Tibial artery (tissue), 4 donors: ENCODE data around the gene DEDD2.

Experiments used
- DNase-seq, 2 donors: peaks; one replicate each; pipeline ENCODE4 v3.0.0-alpha.2; 2019
- H3K27ac ChIP-seq, 2 donors: fragments of 200-600 bp; sonication (generic) in 1 of 2; 1 replicate in 1 of 2; 2 replicates in 1 of 2; pipeline ENCODE4 v1.5.1; 2018 to 2019; ENCODE audit warnings: mild to moderate bottlenecking in 1 of 2
- H3K27me3 ChIP-seq, 2 donors: fragments of 200-600 bp; sonication (generic) in 1 of 2; one replicate each; pipeline versions ENCODE4 v1.5.1 to v1.6.0; 2016 to 2019
- H3K36me3 ChIP-seq, 3 donors: fragments of 200-600 bp; sonication (generic) in 2 of 3; one replicate each; pipeline ENCODE4 v1.5.1; 2016 to 2019; ENCODE audit warnings: mild to moderate bottlenecking in 2 of 3
- H3K4me1 ChIP-seq, 4 donors: fragments of 200-600 bp; sonication (generic) in 2 of 4; 1 replicate in 3 of 4; 2 replicates in 1 of 4; pipeline ENCODE4 v1.5.1; 2016 to 2019
- H3K4me3 ChIP-seq, 2 donors: fragments of 200-600 bp; sonication (generic) in 1 of 2; 1 replicate in 1 of 2; 2 replicates in 1 of 2; pipeline ENCODE4 v1.5.1; 2018 to 2019; ENCODE audit warnings: mild to moderate bottlenecking in 2 of 2
- H3K9me3 ChIP-seq, 3 donors: fragments of 200-600 bp; sonication (generic) in 1 of 3; one replicate each; pipeline ENCODE4 v1.5.1; 2016 to 2019
- intact Hi-C: fragments of 100-400 bp; cut with DNase I; formaldehyde crosslinking; loops from one replicate; pipeline ENCODE4 v1.15.0; 2023; ENCODE audit warnings: low total_unique reads
- TF ChIP-seq, protein P1 (sequence below), 2 experiments: fragments of 200-600 bp in 1 of 2; fragments of 450-650 bp in 1 of 2; IDR thresholded peaks; one replicate each; pipeline ENCODE4 v1.5.1; 2017 to 2019; ENCODE audit warnings: antibody characterized with exemption in 2 of 2, mild to moderate bottlenecking in 1 of 2, moderate library complexity in 1 of 2

Gene DEDD2

DNA sequence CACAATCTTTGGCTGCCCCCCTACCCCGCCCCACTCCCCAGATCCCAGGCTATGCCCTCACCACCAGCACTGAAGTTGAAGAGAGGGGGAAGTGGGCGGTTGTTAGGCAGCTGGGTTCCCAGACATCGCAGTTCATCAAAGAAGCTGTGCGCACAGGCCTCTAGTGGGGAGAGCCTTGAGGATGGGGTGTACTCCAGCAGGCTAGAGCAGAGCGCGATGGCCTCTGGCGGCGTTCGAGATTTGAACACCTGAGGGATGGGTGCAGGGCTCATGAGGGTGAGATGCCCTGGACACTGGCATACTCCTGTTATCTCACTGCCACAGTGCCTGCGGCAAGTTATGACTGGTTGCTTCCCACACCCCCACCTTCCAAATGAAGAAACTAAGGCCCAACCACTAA lies 15.0 kb upstream of the DEDD2 start:
- no peak overlapping the region for H3K4me3 ChIP-seq
- H3K27me3 ChIP-seq = no peaks in the 10 kb centered on the region
- TF ChIP-seq, protein P1, sequence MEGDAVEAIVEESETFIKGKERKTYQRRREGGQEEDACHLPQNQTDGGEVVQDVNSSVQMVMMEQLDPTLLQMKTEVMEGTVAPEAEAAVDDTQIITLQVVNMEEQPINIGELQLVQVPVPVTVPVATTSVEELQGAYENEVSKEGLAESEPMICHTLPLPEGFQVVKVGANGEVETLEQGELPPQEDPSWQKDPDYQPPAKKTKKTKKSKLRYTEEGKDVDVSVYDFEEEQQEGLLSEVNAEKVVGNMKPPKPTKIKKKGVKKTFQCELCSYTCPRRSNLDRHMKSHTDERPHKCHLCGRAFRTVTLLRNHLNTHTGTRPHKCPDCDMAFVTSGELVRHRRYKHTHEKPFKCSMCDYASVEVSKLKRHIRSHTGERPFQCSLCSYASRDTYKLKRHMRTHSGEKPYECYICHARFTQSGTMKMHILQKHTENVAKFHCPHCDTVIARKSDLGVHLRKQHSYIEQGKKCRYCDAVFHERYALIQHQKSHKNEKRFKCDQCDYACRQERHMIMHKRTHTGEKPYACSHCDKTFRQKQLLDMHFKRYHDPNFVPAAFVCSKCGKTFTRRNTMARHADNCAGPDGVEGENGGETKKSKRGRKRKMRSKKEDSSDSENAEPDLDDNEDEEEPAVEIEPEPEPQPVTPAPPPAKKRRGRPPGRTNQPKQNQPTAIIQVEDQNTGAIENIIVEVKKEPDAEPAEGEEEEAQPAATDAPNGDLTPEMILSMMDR (IDR thresholded peaks at IDR 0.05) = no peak
- no peaks in the 10 kb centered on the region for H3K9me3 ChIP-seq
- intact Hi-C loops = no loop called here
- no peak for DNase-seq
- peaks cover 59 to 98% (median 92%) of the 10 kb centered on the region in 3 donors for H3K36me3 ChIP-seq
- no peak overlapping the region for H3K27ac ChIP-seq
- no peaks in the 10 kb centered on the region for H3K4me1 ChIP-seq

DNA sequence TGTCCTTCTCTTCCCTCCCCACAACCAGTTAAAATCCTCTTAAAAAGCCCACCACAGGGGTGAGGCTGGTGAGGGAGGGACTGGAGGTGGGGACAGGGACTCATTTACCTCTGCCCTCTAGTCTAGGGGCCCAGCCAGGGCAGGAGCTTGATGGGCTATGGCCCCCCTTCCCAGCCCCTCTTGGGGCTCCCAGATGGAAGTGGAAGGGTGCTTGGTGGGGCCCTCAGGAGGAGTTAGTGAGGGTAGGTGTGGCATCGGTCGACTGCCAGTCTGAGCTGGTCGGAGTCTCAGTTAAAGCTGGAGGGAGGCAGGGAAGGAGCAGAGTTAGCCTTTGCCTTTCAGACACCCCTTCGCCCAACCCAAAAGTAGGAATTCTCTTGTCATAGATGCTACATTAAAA lies 13.1 kb upstream of the DEDD2 start:
- H3K4me3 ChIP-seq = no peak overlapping the region
- TF ChIP-seq, protein P1 (IDR thresholded peaks at IDR 0.05) = no peak
- DNase-seq = no peak
- peaks cover 70 to 100% (median 97%) of the 10 kb centered on the region in 3 donors for H3K36me3 ChIP-seq
- intact Hi-C loops = no loop called here
- no peaks in the 10 kb centered on the region for H3K9me3 ChIP-seq
- H3K27me3 ChIP-seq = no peaks in the 10 kb centered on the region
- H3K4me1 ChIP-seq = peaks cover 0 to 3% (median 0%) of the 10 kb centered on the region in 4 donors
- H3K27ac ChIP-seq = no peak overlapping the region

DNA sequence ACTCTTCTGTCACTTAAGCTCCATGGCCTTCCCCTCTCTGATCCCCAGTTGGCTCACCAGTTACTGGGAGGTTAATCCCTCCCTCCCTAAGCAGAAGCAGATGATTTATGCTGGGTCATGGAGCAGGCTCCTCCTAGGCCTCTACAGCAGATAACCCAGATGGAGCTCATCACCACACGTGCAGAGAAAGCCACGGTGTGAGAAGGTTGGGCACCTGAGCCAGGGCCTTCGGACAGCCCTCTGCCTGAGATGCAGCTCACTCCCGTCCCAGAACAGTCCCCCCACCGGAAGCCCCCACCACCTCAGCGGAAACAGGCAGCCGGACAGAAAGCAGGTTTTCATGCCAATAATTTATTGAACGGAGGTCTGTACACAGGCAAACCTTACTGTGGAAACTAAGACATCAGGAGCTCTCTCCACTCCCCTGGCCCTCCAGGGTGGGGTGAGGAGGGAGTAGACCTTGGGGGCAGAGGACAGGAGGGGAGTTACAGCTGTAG lies 12.4 kb upstream of the DEDD2 start:
- Histone ChIP-seq H3K4me1 (peaks cover 0 to 3% (median 0%) of the 10 kb centered on the region in 4 donors), H3K27me3 (no peaks in the 10 kb centered on the region), H3K27ac (no peak overlapping the region), H3K4me3 (no peak overlapping the region), H3K36me3 (peaks cover 72 to 100% (median 97%) of the 10 kb centered on the region in 3 donors), H3K9me3 (no peaks in the 10 kb centered on the region)
- intact Hi-C loops = no loop called here
- TF ChIP-seq, protein P1 (IDR thresholded peaks at IDR 0.05) = no peak
- DNase-seq = no peak

DNA sequence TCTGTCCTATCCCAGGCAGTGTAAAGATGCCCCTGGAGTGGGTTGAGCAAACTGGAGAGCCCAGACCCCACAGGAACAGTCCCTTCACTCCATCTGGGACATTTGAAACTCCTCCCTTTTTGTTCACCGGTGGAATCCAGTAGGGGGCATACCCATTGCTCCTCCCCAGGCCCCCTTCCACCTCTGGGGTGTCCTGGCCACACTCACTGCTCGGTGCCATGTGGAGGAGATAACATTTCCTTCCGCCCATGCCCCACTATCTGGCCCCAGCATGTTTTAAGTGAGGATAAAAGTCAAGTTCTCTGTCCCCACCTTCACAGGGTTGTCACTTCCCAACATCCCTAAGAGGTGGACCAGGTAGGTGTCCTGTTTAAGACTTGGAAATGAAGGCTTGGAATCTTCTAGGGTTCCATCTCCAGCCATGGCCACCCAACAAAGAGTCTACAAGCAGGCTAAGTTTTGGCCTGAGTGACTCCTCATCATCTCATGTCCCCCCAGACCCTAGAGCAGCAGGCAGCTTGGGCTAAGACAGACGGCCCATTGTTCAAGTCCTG lies 11.9 kb upstream of the DEDD2 start:
- Histone ChIP-seq H3K9me3 (no peaks in the 10 kb centered on the region), H3K27ac (no peak overlapping the region), H3K4me1 (peaks cover 0 to 3% (median 0%) of the 10 kb centered on the region in 4 donors), H3K36me3 (peaks cover 72 to 100% (median 97%) of the 10 kb centered on the region in 3 donors), H3K4me3 (no peak overlapping the region), H3K27me3 (no peaks in the 10 kb centered on the region)
- no peak for DNase-seq
- TF ChIP-seq, protein P1 (IDR thresholded peaks at IDR 0.05) = no peak
- intact Hi-C loops = no loop called here

DNA sequence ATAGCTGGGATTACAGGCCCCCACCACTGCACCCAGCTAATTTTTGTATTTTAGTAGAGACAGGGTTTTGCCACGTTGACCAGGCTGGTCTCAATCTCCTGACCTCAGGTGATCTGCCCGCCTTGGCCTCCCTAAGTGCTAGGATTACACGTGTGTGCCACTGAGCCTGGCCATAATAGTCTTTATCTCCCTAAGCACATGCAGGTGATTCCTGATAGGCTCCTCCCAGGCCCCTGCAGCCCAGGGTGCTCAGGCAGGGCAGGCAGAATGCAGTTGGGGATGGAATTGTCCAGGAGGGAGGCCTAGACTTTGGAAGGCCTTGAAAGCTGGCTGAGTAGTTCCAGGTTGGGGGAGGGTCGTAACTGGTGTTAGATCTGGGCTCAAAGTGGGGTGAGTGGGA lies 11.2 kb upstream of the DEDD2 start:
- no peaks in the 10 kb centered on the region for H3K27me3 ChIP-seq
- H3K9me3 ChIP-seq = no peaks in the 10 kb centered on the region
- peaks cover 0 to 3% (median 0%) of the 10 kb centered on the region in 4 donors for H3K4me1 ChIP-seq
- DNase-seq = no peak
- intact Hi-C loops = no loop called here
- H3K4me3 ChIP-seq = no peak overlapping the region
- peaks cover 68 to 98% (median 91%) of the 10 kb centered on the region in 3 donors for H3K36me3 ChIP-seq
- TF ChIP-seq, protein P1 (IDR thresholded peaks at IDR 0.05) = no peak
- H3K27ac ChIP-seq = no peak overlapping the region
